CD4-positive, alpha-beta T cell treated with Interleukin-12 subunit alpha and Interleukin-12 subunit beta, for 1 hour (primary cell): Measurements from ENCODE around the gene NCEH1.
A peak's percentile ranks its signal among the peaks of the same experiment; 100 is the strongest.
"Not testable (repeated sequence)": the region's sequence is repeated elsewhere in the genome, so short reads cannot be mapped to it uniquely, and the experiment has no call there.

Experiments
- DNase-seq: peaks from one replicate; pipeline ENCODE4 v3.0.0-alpha.2; 2020

NCEH1 gene

GRCh38 chr3:172607305-172608121 lies 103.4 kb downstream of the NCEH1 start:
- no peak for DNase-seq

GRCh38 chr3:172606021-172606420 lies 104.8 kb downstream of the NCEH1 start:
- no peak for DNase-seq

GRCh38 chr3:172604895-172605646 lies 105.8 kb downstream of the NCEH1 start:
- DNase-seq, result no peak

- DNase-seq, result no peak
Observed at GRCh38 chr3:172601066-172601832, 109.6 kb downstream of the NCEH1 start.

GRCh38 chr3:172600644-172601065 lies 110.2 kb downstream of the NCEH1 start:
- no peak for DNase-seq

- no peak for DNase-seq
Observed at GRCh38 chr3:172598904-172599303, 112.0 kb downstream of the NCEH1 start.

- no peak for DNase-seq
Observed at GRCh38 chr3:172596394-172596706, 114.5 kb downstream of the NCEH1 start.

GRCh38 chr3:172595664-172596393 lies 115.0 kb downstream of the NCEH1 start:
- peak; percentile 79 for DNase-seq

- not testable (repeated sequence) for DNase-seq
Observed at GRCh38 chr3:172594900-172595663, 115.8 kb downstream of the NCEH1 start.

GRCh38 chr3:172592898-172593669 lies 117.8 kb downstream of the NCEH1 start:
- DNase-seq, result no peak

GRCh38 chr3:172591876-172592771 lies 118.7 kb downstream of the NCEH1 start:
- DNase-seq, result peak; percentile 86

- no peak for DNase-seq
Observed at GRCh38 chr3:172591125-172591605, 119.7 kb downstream of the NCEH1 start.

- no peak for DNase-seq
Observed at GRCh38 chr3:172586436-172586835, 124.4 kb downstream of the NCEH1 start.

GRCh38 chr3:172585954-172586353 lies 124.9 kb downstream of the NCEH1 start:
- no peak for DNase-seq

- DNase-seq, result no peak
Observed at GRCh38 chr3:172582712-172583111, 128.2 kb downstream of the NCEH1 start.

GRCh38 chr3:172581757-172582166 lies 129.1 kb downstream of the NCEH1 start:
- DNase-seq, result no peak

GRCh38 chr3:172580680-172581401 lies 130.0 kb downstream of the NCEH1 start:
- no peak for DNase-seq
